Left cardiac atrium (tissue), 4 donors: ENCODE data around the gene TMSB10. TPM values are rescaled to one million over a fixed set of nuclear protein-coding genes. Genes with fewer than 3 reads are reported as not detected.

Experiments
- ATAC-seq, 2 donors: fragments of 200-7000 bp; cut with Tn5 transposase; one replicate each; pipeline ENCODE4 v1.9.1; 2020; ENCODE audit warnings: mild to moderate bottlenecking in 2 of 2, moderate library complexity in 2 of 2
- DNase-seq: peaks from one replicate; pipeline ENCODE4 v3.0.0-alpha.2; 2020
- intact Hi-C, 2 donors: fragments of 100-400 bp; cut with DNase I; formaldehyde crosslinking; loops; one replicate each; pipeline versions ENCODE4 v1.14.1 to v1.15.1; 2022 to 2023
- total RNA-seq, 2 donors: library from RNA; stranded (reverse); fragmentation: NEBNext Ultra II Directional; extraction: Animal tissue kit (Norgen Biotek cat#: 25700); gene quantifications; one replicate each; pipeline ENCODE4 v1.2.1, GENCODE V29; 2021
- donor health status: DM: no; HTN: yes; CAD: no.
- donor health status: DM: no; HTN: yes; CAD: no; lungs with severe emphysema.
- donor health status: DM: yes; HTN: yes; CAD: no.
- donor health status: Dilated cardiomyopathy.

Gene TMSB10
- total RNA-seq, 2 donors from 2014 or later, result 751 to 893 TPM

DNA sequence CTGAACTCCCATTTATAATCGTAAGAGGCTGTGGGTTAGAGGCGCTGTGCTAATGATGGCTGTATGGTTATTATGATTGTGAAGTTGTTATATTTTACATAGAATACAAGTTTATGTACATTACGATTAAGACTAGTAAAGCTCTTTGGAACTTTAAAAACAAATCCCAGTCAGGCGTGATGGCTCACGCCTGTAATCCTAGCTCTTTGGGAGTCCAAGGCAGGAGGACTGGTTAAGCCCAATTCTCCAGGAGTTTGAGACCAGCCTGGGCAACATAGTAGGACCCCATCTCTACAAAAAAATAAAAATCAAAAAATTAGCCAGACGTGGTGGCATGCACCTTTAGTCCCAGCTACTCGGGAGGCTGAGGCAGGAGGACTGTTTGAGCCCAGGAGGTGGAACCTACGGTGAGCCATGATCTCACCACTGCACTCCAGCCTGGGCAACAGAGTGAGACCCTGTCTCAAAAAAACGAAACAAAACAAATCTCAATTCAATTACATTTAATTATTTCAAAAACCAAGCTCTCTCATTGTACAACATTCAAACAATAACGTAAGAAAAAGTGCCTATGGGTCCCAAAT, 41.6 kb downstream of the TMSB10 start:
- DNase-seq (no peak), ATAC-seq (no peak)
- intact Hi-C loops, result no loop called here

DNA sequence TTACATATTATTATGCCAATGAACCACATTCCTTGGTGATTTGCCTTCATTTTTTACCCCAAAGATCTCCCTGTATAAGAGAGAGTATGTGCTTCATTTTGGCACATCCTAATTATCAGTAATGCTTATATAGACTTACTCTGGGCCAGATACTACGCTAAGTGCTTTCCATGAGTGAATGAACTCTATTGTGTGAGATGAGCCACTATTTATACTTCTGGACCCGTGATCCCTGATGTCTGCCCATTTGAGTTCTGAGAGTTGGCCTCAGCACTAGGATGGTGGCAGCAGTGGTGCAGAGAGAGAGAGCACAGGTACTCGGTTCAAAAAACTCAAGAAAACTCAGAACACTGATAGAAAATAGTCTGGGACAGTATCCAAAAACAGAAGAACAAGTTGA, 48.1 kb downstream of the TMSB10 start:
- intact Hi-C loops, result no loop called here
- DNase-seq (no peak), ATAC-seq (no peak)

DNA sequence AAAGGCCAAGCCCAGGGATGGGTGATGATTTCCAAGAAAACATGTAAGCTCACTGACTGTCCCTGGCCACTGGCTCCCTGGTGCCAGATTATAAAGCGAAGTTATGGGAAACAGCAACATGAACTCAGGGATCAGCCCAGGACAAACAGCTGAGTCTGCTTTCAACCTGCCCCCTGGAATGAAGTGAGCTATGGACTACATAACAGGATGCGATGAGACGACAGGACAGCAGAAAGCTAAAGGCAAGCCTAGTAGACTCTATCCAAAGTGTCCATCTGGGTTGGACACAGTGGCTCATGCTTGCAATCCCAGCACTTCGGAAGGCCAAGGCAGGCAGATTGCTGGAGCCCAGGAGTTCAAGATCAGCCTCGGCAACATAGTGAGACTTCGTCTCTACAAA, 48.9 kb downstream of the TMSB10 start:
- intact Hi-C loops, result no loop called here
- ATAC-seq, result no peak
- DNase-seq, result no peak

Other genes starting within 250 kb of the TMSB10 start
- gene TRABD2A, start 24.6 kb upstream of the TMSB10 start, total RNA-seq, result 1 to 10 TPM in 1 of 2 donors, under 1 TPM in 1; 0.91 to 1.3 TPM
- 10 to 100 TPM; 71.2 to 81.0 TPM for gene KCMF1, start 65.5 kb downstream of the TMSB10 start, total RNA-seq
- 10 to 100 TPM; 17.1 to 17.3 TPM for gene TCF7L1, start 227.7 kb downstream of the TMSB10 start, total RNA-seq